Endothelial cell of umbilical vein (primary cell): Measurements from ENCODE around the gene PIKFYVE.

Experiments used
- EZH2 ChIP-seq: IDR thresholded peaks from 2 replicates; pipeline ENCODE4 v1.6.1; 2012; ENCODE audit warnings: borderline replicate concordance, low read depth, mild to moderate bottlenecking, moderate library complexity, low read length, inconsistent platforms; ENCODE audit not compliant: severe bottlenecking
- JUN ChIP-seq: IDR thresholded peaks from 2 replicates; pipeline ENCODE4 v1.6.1; 2011; ENCODE audit warnings: borderline replicate concordance, low read depth; ENCODE audit not compliant: insufficient read length, insufficient read depth
- POLR2A ChIP-seq: IDR thresholded peaks from 2 replicates; pipeline ENCODE4 v1.6.1; 2012; ENCODE audit warnings: low read depth, mild to moderate bottlenecking, control low read depth, low read length
- TF ChIP-seq, protein P1 (sequence below), 2 donors: IDR thresholded peaks; 1 replicate in 1 of 2; 2 replicates in 1 of 2; pipeline ENCODE4 v1.5.1; 2011; ENCODE audit warnings: low read length in 2 of 2, mild to moderate bottlenecking in 2 of 2, moderate library complexity in 2 of 2, control low read depth in 1 of 2, inconsistent platforms in 1 of 2, low read depth in 1 of 2; ENCODE audit not compliant: insufficient read depth in 1 of 2; ENCODE audit errors: extremely low read depth in 1 of 2

DNA sequence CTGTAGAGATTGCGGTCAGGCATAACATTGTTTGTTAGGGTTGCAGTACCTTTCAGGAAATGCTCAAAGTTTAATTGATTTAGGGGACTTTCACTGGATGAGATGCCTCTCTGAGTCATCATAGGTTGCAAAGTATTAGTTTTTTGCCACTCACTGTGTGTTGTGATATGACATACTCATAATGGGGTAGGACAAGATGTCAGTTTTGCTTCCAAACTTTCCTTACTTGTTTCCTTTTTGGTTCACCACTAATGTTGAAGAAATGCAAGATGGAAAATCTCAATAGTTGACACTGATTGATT lies 105.5 kb downstream of the PIKFYVE start:
- TF ChIP-seq POLR2A = no peak
- TF ChIP-seq, protein P1, sequence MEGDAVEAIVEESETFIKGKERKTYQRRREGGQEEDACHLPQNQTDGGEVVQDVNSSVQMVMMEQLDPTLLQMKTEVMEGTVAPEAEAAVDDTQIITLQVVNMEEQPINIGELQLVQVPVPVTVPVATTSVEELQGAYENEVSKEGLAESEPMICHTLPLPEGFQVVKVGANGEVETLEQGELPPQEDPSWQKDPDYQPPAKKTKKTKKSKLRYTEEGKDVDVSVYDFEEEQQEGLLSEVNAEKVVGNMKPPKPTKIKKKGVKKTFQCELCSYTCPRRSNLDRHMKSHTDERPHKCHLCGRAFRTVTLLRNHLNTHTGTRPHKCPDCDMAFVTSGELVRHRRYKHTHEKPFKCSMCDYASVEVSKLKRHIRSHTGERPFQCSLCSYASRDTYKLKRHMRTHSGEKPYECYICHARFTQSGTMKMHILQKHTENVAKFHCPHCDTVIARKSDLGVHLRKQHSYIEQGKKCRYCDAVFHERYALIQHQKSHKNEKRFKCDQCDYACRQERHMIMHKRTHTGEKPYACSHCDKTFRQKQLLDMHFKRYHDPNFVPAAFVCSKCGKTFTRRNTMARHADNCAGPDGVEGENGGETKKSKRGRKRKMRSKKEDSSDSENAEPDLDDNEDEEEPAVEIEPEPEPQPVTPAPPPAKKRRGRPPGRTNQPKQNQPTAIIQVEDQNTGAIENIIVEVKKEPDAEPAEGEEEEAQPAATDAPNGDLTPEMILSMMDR (IDR thresholded peaks at IDR 0.05; ENCODE audit: extremely low read depth in 1 of 2, insufficient read depth in 1 of 2, low read depth in 1 of 2, low read length in 2 of 2) = no peak
- TF ChIP-seq JUN = no peak
- TF ChIP-seq EZH2 = no peak
